ENCODE measurements around the gene KRTAP29-1. TPM values are rescaled to one million over a fixed set of nuclear protein-coding genes. Genes with fewer than 3 reads are reported as not detected.
A peak's percentile ranks its signal among the peaks of the same experiment; 100 is the strongest.

KRTAP29-1 gene
- total RNA-seq, 1 donor, result not detected

GRCh38 chr17:41340934-41341861 lies 38.5 kb upstream of the KRTAP29-1 start:
- H3K4me3 ChIP-seq (ENCODE audit: low read depth, low read length), result no peak overlapping the region
- DNase-seq (ENCODE audit: low read depth), result no peak
- no peak for TF ChIP-seq CTCF (IDR thresholded peaks at IDR 0.05; ENCODE audit: insufficient read depth, low read depth, low read length)

GRCh38 chr17:41340494-41340893 lies 37.8 kb upstream of the KRTAP29-1 start:
- DNase-seq (ENCODE audit: low read depth), result no peak
- TF ChIP-seq CTCF (IDR thresholded peaks at IDR 0.05; ENCODE audit: insufficient read depth, low read depth, low read length), result no peak
- H3K4me3 ChIP-seq (ENCODE audit: low read depth, low read length), result no peak overlapping the region

GRCh38 chr17:41339571-41340172 lies 37.0 kb upstream of the KRTAP29-1 start:
- no peak for DNase-seq (ENCODE audit: low read depth)
- no peak overlapping the region for H3K4me3 ChIP-seq (ENCODE audit: low read depth, low read length)
- TF ChIP-seq CTCF (IDR thresholded peaks at IDR 0.05; ENCODE audit: insufficient read depth, low read depth, low read length), result no peak

- peak; percentile 81 for DNase-seq (ENCODE audit: low read depth)
- no peak for TF ChIP-seq CTCF (IDR thresholded peaks at IDR 0.05; ENCODE audit: insufficient read depth, low read depth, low read length)
- no peak overlapping the region for H3K4me3 ChIP-seq (ENCODE audit: low read depth, low read length)
Measured at GRCh38 chr17:41338961-41339485, 36.4 kb upstream of the KRTAP29-1 start.

- H3K4me3 ChIP-seq (ENCODE audit: low read depth, low read length), result no peak overlapping the region
- TF ChIP-seq CTCF (IDR thresholded peaks at IDR 0.05; ENCODE audit: insufficient read depth, low read depth, low read length), result no peak
- DNase-seq (ENCODE audit: low read depth), result no peak
Measured at GRCh38 chr17:41335747-41336146, 33.1 kb upstream of the KRTAP29-1 start.

GRCh38 chr17:41334385-41335305 lies 32.0 kb upstream of the KRTAP29-1 start:
- DNase-seq (ENCODE audit: low read depth), result no peak
- H3K4me3 ChIP-seq (ENCODE audit: low read depth, low read length), result no peak overlapping the region
- no peak for TF ChIP-seq CTCF (IDR thresholded peaks at IDR 0.05; ENCODE audit: insufficient read depth, low read depth, low read length)

All from fibroblast of villous mesenchyme (primary cell).